Prostate gland (tissue), 2 donors: ENCODE measurements around the gene MBNL2.

Experiments used
- POLR2A ChIP-seq: fragments of 450-650 bp; IDR thresholded peaks from one replicate; pipeline ENCODE4 v1.6.1; 2016; ENCODE audit warnings: antibody characterized with exemption, mild to moderate bottlenecking
- POLR2AphosphoS5 ChIP-seq: sonication (generic); formaldehyde crosslinking; IDR thresholded peaks from one replicate; pipeline ENCODE4 v1.6.1; 2017; ENCODE audit warnings: antibody characterized with exemption
- TF ChIP-seq, protein P1 (sequence below), 4 experiments: fragments of 200-600 bp in 2 of 4; fragments of 450-650 bp in 2 of 4; sonication (generic) in 2 of 4; IDR thresholded peaks; 1 replicate in 3 of 4; 2 replicates in 1 of 4; pipeline ENCODE4 v1.5.1; 2016 to 2019; ENCODE audit warnings: antibody characterized with exemption in 4 of 4, mild to moderate bottlenecking in 2 of 4, moderate library complexity in 2 of 4

DNA sequence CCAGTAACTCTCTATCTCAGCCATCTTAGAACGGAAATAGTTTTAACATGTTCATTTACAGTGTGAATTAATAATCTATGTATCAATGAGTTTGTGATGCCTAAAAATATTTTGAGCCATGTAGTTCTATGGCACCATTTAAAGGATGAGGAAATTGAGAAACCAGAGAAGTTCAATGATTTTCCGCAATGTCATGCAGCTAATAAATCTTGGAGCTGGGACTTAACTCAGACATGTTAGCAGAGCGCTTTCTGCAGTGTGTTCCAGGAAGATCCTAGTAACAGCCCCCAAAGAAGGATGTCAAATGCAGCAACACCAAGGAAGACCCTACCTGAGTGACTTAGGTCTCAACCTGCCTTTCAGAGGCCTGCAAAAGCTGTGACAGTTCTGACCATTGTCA lies 112.6 kb downstream of the MBNL2 start:
- TF ChIP-seq, protein P1, sequence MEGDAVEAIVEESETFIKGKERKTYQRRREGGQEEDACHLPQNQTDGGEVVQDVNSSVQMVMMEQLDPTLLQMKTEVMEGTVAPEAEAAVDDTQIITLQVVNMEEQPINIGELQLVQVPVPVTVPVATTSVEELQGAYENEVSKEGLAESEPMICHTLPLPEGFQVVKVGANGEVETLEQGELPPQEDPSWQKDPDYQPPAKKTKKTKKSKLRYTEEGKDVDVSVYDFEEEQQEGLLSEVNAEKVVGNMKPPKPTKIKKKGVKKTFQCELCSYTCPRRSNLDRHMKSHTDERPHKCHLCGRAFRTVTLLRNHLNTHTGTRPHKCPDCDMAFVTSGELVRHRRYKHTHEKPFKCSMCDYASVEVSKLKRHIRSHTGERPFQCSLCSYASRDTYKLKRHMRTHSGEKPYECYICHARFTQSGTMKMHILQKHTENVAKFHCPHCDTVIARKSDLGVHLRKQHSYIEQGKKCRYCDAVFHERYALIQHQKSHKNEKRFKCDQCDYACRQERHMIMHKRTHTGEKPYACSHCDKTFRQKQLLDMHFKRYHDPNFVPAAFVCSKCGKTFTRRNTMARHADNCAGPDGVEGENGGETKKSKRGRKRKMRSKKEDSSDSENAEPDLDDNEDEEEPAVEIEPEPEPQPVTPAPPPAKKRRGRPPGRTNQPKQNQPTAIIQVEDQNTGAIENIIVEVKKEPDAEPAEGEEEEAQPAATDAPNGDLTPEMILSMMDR (IDR thresholded peaks at IDR 0.05): no peak
- TF ChIP-seq POLR2AphosphoS5 (no peak), POLR2A (no peak)
